ENCODE results near the gene DERL2.

GRCh38 chr17:5511401-5512225, 25.6 kb upstream of the DERL2 start:
- no peak for TF ChIP-seq CTCF (IDR thresholded peaks at IDR 0.05)
- peak in 1 of 3 donors; percentile 27 for TF ChIP-seq POLR2AphosphoS5 (IDR thresholded peaks at IDR 0.05)
- TF ChIP-seq POLR2A (IDR thresholded peaks at IDR 0.05): no peak
